DND-41 (cell line): ENCODE results near the gene AGAP1.

Experiments used
- ATAC-seq: fragments of 200-7000 bp; cut with Tn5 transposase; 3 replicates; pipeline ENCODE4 v1.9.1; 2021; ENCODE audit warnings: low read depth; ENCODE audit not compliant: insufficient read depth
- DNase-seq: peaks from one replicate; pipeline ENCODE4 v3.0.0-alpha.2; 2020
- H2AFZ ChIP-seq: 2 replicates; pipeline ENCODE4 v1.6.0; 2012; ENCODE audit warnings: low read depth, low read length
- H3K27ac ChIP-seq: 2 replicates; pipeline ENCODE4 v1.5.1; 2012; ENCODE audit warnings: low read length, inconsistent platforms
- H3K27me3 ChIP-seq: fragments of 200-600 bp; sonication (generic); 2 replicates; pipeline ENCODE4 v1.6.0; 2012; ENCODE audit warnings: low read length, mild to moderate bottlenecking, inconsistent platforms; ENCODE audit not compliant: insufficient read depth, poor library complexity
- H3K36me3 ChIP-seq: 2 replicates; pipeline ENCODE4 v1.5.1; 2012; ENCODE audit warnings: low read length, inconsistent platforms; ENCODE audit not compliant: insufficient read depth
- H3K4me1 ChIP-seq: 2 replicates; pipeline ENCODE4 v1.5.1; 2012; ENCODE audit warnings: mild to moderate bottlenecking, low read length; ENCODE audit not compliant: insufficient read depth
- H3K4me2 ChIP-seq: 2 replicates; pipeline ENCODE4 v1.6.0; 2012; ENCODE audit warnings: mild to moderate bottlenecking, moderate library complexity, low read length, inconsistent platforms; ENCODE audit not compliant: insufficient read depth
- H3K4me3 ChIP-seq, 2 experiments: fragments of 200-600 bp in 1 of 2; shearing (Covaris generic) in 1 of 2; 2 replicates each; pipeline ENCODE4 v1.5.1; 2012 to 2016; ENCODE audit warnings: inconsistent platforms in 2 of 2, low read length in 2 of 2, mild to moderate bottlenecking in 2 of 2, low read depth in 1 of 2, moderate library complexity in 1 of 2
- H3K79me2 ChIP-seq: 2 replicates; pipeline ENCODE4 v1.6.0; 2012; ENCODE audit warnings: low read length, inconsistent platforms; ENCODE audit not compliant: insufficient read depth
- H3K9ac ChIP-seq: 2 replicates; pipeline ENCODE4 v1.6.0; 2012; ENCODE audit warnings: low read depth, mild to moderate bottlenecking, inconsistent platforms, low read length, moderate library complexity
- H3K9me3 ChIP-seq: 2 replicates; pipeline ENCODE4 v1.5.1; 2012; ENCODE audit warnings: low read length, moderate library complexity, mild to moderate bottlenecking, inconsistent platforms; ENCODE audit not compliant: insufficient read depth, severe bottlenecking
- H4K20me1 ChIP-seq: 2 replicates; pipeline ENCODE4 v1.6.0; 2012; ENCODE audit warnings: low read length; ENCODE audit not compliant: insufficient read depth
- EZH2 ChIP-seq: IDR thresholded peaks from 3 replicates; pipeline ENCODE4 v1.6.1; 2012; ENCODE audit warnings: borderline replicate concordance, low read depth, mild to moderate bottlenecking, moderate library complexity, low read length, inconsistent platforms; ENCODE audit not compliant: severe bottlenecking
- TF ChIP-seq, protein P1 (sequence below): IDR thresholded peaks from 2 replicates; pipeline ENCODE4 v1.5.1; 2012; ENCODE audit warnings: borderline replicate concordance, low read length, moderate library complexity, mild to moderate bottlenecking; ENCODE audit not compliant: poor library complexity, severe bottlenecking; ENCODE audit errors: extremely low read depth

AGAP1 gene

DNA sequence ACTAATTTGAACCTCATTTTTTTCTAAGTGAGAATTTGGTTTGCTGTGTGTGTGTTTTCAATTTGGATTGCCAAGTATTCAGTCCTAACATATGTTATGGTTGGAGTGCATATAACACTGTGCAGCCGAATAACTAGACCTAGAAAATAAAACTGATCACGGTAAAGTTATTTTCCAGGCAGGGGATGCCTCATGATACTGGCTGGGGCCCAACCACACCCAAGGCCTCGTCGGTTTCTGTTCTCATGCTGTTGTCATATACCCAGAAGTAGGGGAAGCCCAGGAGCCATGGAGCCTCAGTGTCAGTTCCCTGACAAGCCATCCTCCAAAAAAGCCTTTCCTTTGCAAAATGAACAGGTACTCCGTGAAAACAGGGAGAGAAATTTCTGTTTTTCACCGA is 514.2 kb downstream of the AGAP1 start:
- Histone ChIP-seq H3K27me3 (no peaks in the 10 kb centered on the region), H3K27ac (no peak overlapping the region), H4K20me1 (peaks cover 2% of the 10 kb centered on the region; the same call in 1 of the 2 replicates), H3K9me3 (no peaks in the 10 kb centered on the region), H3K79me2 (no peaks in the 10 kb centered on the region), H3K4me2 (no peak overlapping the region), H3K36me3 (no peaks in the 10 kb centered on the region), H2AFZ (no peak overlapping the region), H3K4me1 (no peaks in the 10 kb centered on the region), H3K9ac (no peak overlapping the region), H3K4me3 (no peak overlapping the region)
- ATAC-seq = no peak
- no peak for DNase-seq
- TF ChIP-seq EZH2 = no peak
- TF ChIP-seq, protein P1, sequence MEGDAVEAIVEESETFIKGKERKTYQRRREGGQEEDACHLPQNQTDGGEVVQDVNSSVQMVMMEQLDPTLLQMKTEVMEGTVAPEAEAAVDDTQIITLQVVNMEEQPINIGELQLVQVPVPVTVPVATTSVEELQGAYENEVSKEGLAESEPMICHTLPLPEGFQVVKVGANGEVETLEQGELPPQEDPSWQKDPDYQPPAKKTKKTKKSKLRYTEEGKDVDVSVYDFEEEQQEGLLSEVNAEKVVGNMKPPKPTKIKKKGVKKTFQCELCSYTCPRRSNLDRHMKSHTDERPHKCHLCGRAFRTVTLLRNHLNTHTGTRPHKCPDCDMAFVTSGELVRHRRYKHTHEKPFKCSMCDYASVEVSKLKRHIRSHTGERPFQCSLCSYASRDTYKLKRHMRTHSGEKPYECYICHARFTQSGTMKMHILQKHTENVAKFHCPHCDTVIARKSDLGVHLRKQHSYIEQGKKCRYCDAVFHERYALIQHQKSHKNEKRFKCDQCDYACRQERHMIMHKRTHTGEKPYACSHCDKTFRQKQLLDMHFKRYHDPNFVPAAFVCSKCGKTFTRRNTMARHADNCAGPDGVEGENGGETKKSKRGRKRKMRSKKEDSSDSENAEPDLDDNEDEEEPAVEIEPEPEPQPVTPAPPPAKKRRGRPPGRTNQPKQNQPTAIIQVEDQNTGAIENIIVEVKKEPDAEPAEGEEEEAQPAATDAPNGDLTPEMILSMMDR = no peak

DNA sequence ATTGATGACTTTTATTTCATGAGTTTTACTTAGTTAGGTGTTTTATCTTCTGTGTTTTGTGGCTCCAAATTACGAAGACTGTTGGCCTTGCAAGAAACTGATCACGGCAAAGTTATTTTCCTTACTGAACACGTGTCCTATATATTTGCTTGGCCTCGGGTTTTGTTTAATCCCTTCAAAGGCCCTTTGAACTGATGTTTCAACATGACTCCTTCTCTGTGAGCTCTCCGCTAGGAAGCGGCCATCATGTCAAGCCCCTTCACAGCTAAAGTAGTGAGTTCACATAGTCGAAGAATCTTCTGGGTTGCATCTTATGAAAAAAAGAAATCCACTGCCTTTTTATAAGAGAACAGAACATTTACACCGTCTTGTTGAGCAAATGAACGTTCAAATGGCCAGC is 515.0 kb downstream of the AGAP1 start:
- H3K4me2 ChIP-seq = no peak overlapping the region
- H3K9ac ChIP-seq = no peak overlapping the region
- H2AFZ ChIP-seq = no peak overlapping the region
- no peaks in the 10 kb centered on the region for H3K36me3 ChIP-seq
- H3K27me3 ChIP-seq = no peaks in the 10 kb centered on the region
- H3K79me2 ChIP-seq = no peaks in the 10 kb centered on the region
- no peak for TF ChIP-seq EZH2
- TF ChIP-seq, protein P1 = no peak
- H3K9me3 ChIP-seq = no peaks in the 10 kb centered on the region
- H3K4me3 ChIP-seq = no peak overlapping the region
- no peak overlapping the region for H3K27ac ChIP-seq
- ATAC-seq (no peak), DNase-seq (no peak)
- H4K20me1 ChIP-seq = peaks cover 2% of the 10 kb centered on the region; the same call in 1 of the 2 replicates
- H3K4me1 ChIP-seq = no peaks in the 10 kb centered on the region

DNA sequence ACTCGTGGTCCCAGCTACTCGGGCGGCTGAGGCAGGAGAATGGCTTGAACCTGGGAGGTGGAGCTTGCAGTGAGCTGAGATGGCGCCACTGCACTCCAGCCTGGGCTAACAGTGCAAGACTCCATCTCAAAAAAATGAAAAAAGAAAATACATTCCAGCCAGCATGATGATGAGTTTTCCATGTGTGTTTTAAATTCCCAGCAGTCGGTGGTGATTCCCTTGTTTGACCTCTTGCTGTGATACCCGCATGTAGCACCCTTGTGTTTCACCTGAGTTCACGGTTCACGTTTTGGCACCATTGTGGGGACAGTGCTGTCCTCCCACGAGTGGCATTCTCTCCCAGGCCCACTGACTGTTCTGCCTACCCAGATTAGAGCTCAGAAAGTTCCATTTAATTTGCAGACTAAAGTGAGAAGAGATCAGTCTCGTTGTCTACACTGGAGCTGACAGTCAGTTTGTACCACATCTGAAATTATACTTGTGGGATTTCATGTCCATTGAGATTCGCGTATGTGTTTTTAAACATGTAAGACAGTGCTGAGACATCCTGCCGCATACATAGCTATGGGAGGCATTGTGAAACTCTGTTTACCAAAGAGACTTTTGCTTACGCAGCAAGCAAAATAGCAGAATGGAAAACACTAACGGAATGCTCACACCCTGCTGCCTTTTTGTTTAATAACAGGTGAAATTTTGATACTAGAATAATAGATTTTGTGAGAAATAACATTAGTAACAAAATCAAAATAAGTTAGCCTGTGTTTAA is 517.3 kb downstream of the AGAP1 start:
- DNase-seq (no peak), ATAC-seq (no peak)
- Histone ChIP-seq H4K20me1 (peaks cover 2% of the 10 kb centered on the region; the same call in 1 of the 2 replicates), H3K4me2 (no peak overlapping the region), H3K27ac (no peak overlapping the region), H2AFZ (no peak overlapping the region), H3K79me2 (no peaks in the 10 kb centered on the region), H3K4me3 (no peak overlapping the region), H3K36me3 (no peaks in the 10 kb centered on the region), H3K9ac (no peak overlapping the region), H3K4me1 (no peaks in the 10 kb centered on the region), H3K9me3 (no peaks in the 10 kb centered on the region), H3K27me3 (no peaks in the 10 kb centered on the region)
- TF ChIP-seq EZH2 = no peak
- TF ChIP-seq, protein P1 = no peak

DNA sequence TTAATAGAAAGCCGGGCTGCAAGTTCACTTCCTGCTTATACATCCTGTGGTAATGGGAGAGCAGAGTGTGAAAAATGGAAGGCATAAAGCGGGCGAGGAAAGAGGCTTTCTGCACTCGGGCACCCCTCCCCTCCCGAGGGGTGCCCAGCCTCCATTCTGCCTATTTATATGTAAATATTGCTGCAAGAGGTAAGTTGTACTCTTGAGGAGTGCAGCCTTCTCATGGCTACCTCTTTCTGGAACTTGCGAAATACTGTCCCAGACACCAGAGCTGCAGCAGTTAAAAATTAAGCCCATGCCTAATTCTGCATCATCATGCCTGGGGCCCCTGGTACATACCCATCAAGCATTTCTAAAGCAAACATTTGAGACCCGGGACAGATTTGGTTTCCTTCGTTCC is 518.3 kb downstream of the AGAP1 start:
- H2AFZ ChIP-seq = no peak overlapping the region
- no peak overlapping the region for H3K4me2 ChIP-seq
- TF ChIP-seq, protein P1 = no peak
- TF ChIP-seq EZH2 = no peak
- DNase-seq (no peak), ATAC-seq (no peak)
- H3K4me3 ChIP-seq = no peak overlapping the region
- no peaks in the 10 kb centered on the region for H3K79me2 ChIP-seq
- no peaks in the 10 kb centered on the region for H3K4me1 ChIP-seq
- H3K27ac ChIP-seq = no peak overlapping the region
- H3K27me3 ChIP-seq = no peaks in the 10 kb centered on the region
- H3K9me3 ChIP-seq = no peaks in the 10 kb centered on the region
- peaks cover 2% of the 10 kb centered on the region; the same call in 1 of the 2 replicates for H4K20me1 ChIP-seq
- no peaks in the 10 kb centered on the region for H3K36me3 ChIP-seq
- H3K9ac ChIP-seq = no peak overlapping the region
